IPS DF 6.9 (cell line): ENCODE results near the gene MRFAP1.
"Not testable (repeated sequence)": the region's sequence is repeated elsewhere in the genome, so short reads cannot be mapped to it uniquely, and the experiment has no call there.

ENCODE experiments used
- DNase-seq: peaks from one replicate; pipeline ENCODE4 v3.0.0-alpha.2; 2013; ENCODE audit warnings: low read depth, low spot score
- H3K27ac ChIP-seq: one replicate; pipeline ENCODE4 v1.5.1; 2013; ENCODE audit warnings: low read length, control low read depth
- H3K27me3 ChIP-seq: 2 replicates; pipeline ENCODE4 v1.6.1; 2013; ENCODE audit warnings: mild to moderate bottlenecking, low read length; ENCODE audit not compliant: control insufficient read depth, insufficient read depth
- H3K36me3 ChIP-seq: 2 replicates; pipeline ENCODE4 v1.6.1; 2013; ENCODE audit warnings: low read length; ENCODE audit not compliant: control insufficient read depth, insufficient read depth
- H3K4me1 ChIP-seq: 2 replicates; pipeline ENCODE4 v1.6.1; 2013; ENCODE audit warnings: low read length; ENCODE audit not compliant: control insufficient read depth, insufficient read depth
- H3K4me3 ChIP-seq: 2 replicates; pipeline ENCODE4 v1.5.1; 2013; ENCODE audit warnings: mild to moderate bottlenecking, low read length
- H3K9me3 ChIP-seq: 2 replicates; pipeline ENCODE4 v1.6.1; 2013; ENCODE audit warnings: low read length, inconsistent platforms; ENCODE audit not compliant: control insufficient read depth, insufficient read depth
- WGBS: extraction: QIAGEN DNeasy Blood & Tissue Kit; methylation state at CpG from one replicate; pipeline ENCODE4 v1.1.7; 2013; ENCODE audit warnings: mixed read lengths, missing lambda C conversion rate; ENCODE audit not compliant: insufficient read length, insufficient coverage; 5-methylcytosine and 5-hydroxymethylcytosine counted together

The MRFAP1 gene

GRCh38 chr4:6639137-6639680 is 1.3 kb upstream of the MRFAP1 start:
- H3K9me3 ChIP-seq: no peaks in the 10 kb centered on the region
- no peak for DNase-seq
- WGBS: no CpG with 5 or more reads among the region's 14 CpGs
- no peak overlapping the region for H3K4me3 ChIP-seq
- no peaks in the 10 kb centered on the region for H3K27me3 ChIP-seq
- peaks cover 3% of the 10 kb centered on the region; the same call in 1 of the 2 replicates for H3K36me3 ChIP-seq
- H3K27ac ChIP-seq: no peak overlapping the region
- peaks cover 2% of the 10 kb centered on the region; the same call in 1 of the 2 replicates for H3K4me1 ChIP-seq

DNA sequence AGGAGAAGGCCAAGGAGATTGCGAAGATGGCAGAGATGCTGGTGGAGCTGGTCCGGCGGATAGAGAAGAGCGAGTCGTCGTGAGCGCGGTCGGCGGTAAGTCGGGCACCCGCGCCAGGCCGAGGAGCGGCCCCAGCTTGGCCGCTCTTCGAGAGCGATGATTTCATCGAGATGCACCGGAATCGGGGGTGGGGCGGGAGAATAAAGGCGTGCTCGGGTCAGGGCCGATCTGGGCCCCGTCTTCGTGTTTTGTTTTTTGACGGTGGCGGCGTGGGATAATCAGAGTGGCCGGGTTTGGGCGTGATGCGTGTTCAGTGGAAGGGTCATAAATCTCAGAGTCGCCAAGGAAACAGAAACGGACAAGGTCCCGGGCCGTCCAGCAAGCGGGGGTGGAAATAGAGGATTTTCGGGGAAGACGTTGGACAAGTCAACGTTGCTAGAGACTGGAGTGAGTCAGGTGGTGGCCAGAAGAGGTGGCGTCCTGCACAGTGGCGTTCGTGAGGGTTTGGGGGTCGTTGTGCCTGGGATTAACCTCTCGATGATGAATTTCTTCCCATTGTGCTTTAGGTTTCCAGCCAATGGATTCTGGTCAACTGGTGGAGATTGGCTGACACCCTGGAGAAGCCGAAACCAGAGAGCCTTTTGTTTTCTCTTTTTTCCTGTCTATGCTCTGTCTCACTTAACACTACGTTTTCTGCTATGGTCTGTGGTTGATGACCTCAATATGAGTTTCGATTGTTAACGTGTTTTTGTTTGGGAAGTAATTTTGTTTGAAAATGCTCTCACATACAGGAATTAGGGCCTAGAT is 882 bp downstream of the MRFAP1 start:
- WGBS: no CpG with 5 or more reads among the region's 50 CpGs
- DNase-seq: no peak

DNA sequence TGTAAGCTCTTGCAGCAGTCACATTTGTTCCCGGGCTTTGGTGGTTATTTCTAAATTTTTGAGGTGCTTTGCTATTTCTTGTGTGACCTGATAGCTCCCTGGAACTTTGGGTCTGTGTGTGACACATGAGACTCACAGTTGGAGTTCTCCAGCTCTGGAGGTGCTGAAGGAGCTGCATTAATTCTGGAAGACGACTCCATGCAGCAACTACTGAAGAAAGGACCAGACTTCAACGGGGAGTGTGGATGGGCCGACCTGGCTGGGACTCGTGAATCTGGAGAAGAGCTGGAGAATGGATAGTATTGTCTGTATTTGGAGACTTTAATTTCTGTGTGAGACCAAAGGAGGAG is 1.5 kb downstream of the MRFAP1 start:
- DNase-seq: no peak
- H3K36me3 ChIP-seq: peaks cover 3% of the 10 kb centered on the region; the same call in 1 of the 2 replicates
- no peaks in the 10 kb centered on the region for H3K9me3 ChIP-seq
- WGBS: no CpG with 5 or more reads among the region's 5 CpGs
- no peaks in the 10 kb centered on the region for H3K27me3 ChIP-seq
- H3K27ac ChIP-seq: no peak overlapping the region
- peak overlapping the region; percentile 81; the same call in 1 of the 2 replicates for H3K4me3 ChIP-seq
- H3K4me1 ChIP-seq: peaks cover 2% of the 10 kb centered on the region; the same call in 1 of the 2 replicates

More for the DNA sequence above, 882 bp downstream of the MRFAP1 start:
- H3K4me1 ChIP-seq: peaks cover 2% of the 10 kb centered on the region; the same call in 1 of the 2 replicates
- no peaks in the 10 kb centered on the region for H3K9me3 ChIP-seq
- no peak overlapping the region for H3K27ac ChIP-seq
- peak overlapping the region; percentile 81 for H3K4me3 ChIP-seq
- H3K27me3 ChIP-seq: no peaks in the 10 kb centered on the region
- peaks cover 3% of the 10 kb centered on the region; the same call in 1 of the 2 replicates for H3K36me3 ChIP-seq

GRCh38 chr4:6643141-6643847 is 2.8 kb downstream of the MRFAP1 start:
- H3K36me3 ChIP-seq: peaks cover 3% of the 10 kb centered on the region; the same call in 1 of the 2 replicates
- no peak overlapping the region for H3K4me3 ChIP-seq
- no peak overlapping the region for H3K27ac ChIP-seq
- no peaks in the 10 kb centered on the region for H3K27me3 ChIP-seq
- peaks cover 2% of the 10 kb centered on the region; the same call in 1 of the 2 replicates for H3K4me1 ChIP-seq
- WGBS: no CpG with 5 or more reads among the region's 8 CpGs
- H3K9me3 ChIP-seq: no peaks in the 10 kb centered on the region
- DNase-seq: no peak

DNA sequence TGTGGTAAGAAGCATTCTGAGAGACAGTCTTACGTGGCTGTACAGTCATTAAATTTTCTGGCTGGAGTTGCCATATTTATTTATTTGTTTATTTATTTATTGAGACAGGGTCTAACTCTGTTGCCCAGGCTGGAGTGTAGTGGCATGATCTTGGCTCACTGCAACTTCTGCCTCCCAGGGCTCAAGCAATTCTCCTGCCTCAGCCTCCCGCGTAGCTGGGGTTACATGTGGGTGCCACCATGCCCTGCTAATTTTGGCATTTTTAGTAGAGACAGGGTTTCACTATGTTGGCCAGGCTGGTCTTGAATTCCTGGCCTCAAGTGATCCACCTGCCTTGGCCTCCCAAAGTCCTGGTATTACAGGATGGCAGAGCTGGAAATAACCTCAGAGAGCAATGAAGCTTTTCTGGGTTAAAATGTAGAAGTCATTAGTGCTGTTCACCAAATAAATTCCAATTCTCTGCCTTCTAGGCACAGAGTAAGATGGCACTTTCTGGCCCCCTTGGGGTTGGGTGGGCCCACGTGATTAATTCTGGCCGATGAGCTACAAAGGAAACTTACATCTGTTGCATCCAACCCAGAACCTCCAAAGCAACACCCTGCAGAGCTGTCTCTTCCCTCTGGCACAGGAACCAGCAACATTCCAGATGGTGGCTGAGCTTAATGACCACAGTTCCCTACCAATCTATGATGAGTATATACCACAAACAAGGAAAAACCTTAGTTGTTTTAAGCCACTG is 4.5 kb downstream of the MRFAP1 start:
- Histone ChIP-seq H3K27ac (no peak overlapping the region), H3K4me1 (peaks cover 2% of the 10 kb centered on the region; the same call in 1 of the 2 replicates), H3K4me3 (no peak overlapping the region), H3K9me3 (no peaks in the 10 kb centered on the region), H3K27me3 (no peaks in the 10 kb centered on the region), H3K36me3 (peaks cover 3% of the 10 kb centered on the region; the same call in 1 of the 2 replicates)
- DNase-seq: no peak
- no CpG with 5 or more reads among the region's 5 CpGs for WGBS

GRCh38 chr4:6647169-6647568 is 6.7 kb downstream of the MRFAP1 start:
- no peak for DNase-seq
- Histone ChIP-seq H3K4me3 (no peak overlapping the region), H3K9me3 (peaks cover 1% of the 10 kb centered on the region; the same call in 1 of the 2 replicates), H3K4me1 (no peaks in the 10 kb centered on the region), H3K27me3 (no peaks in the 10 kb centered on the region), H3K27ac (no peak overlapping the region), H3K36me3 (peaks cover 3% of the 10 kb centered on the region; the same call in 1 of the 2 replicates)
- WGBS: no CpG with 5 or more reads among the region's 5 CpGs

- H3K27ac ChIP-seq: no peak overlapping the region
- no CpG with 5 or more reads among the region's 6 CpGs for WGBS
- no peaks in the 10 kb centered on the region for H3K36me3 ChIP-seq
- H3K9me3 ChIP-seq: peaks cover 1% of the 10 kb centered on the region; the same call in 1 of the 2 replicates
- H3K4me1 ChIP-seq: no peaks in the 10 kb centered on the region
- no peak for DNase-seq
- no peak overlapping the region for H3K4me3 ChIP-seq
- no peaks in the 10 kb centered on the region for H3K27me3 ChIP-seq
Observed at GRCh38 chr4:6647582-6648230, 7.2 kb downstream of the MRFAP1 start.

GRCh38 chr4:6649216-6649615 is 8.7 kb downstream of the MRFAP1 start:
- no peaks in the 10 kb centered on the region for H3K27me3 ChIP-seq

DNA sequence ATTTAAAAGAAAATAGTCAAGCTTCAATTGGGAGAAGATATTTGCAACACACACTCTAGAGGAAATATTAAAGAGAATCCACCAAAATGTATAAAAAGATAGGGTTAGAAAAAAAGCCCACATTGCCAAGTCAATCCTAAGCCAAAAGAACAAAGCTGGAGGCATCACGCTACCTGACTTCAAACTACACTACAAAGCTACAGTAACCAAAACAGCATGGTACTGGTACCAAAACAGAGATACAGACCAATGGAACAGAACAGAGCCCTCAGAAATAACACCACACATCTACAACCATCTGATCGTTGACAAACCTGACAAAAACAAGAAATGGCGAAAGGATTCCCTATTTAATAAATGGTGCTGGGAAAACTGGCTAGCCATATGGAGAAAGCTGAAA is 13.7 kb downstream of the MRFAP1 start:
- not testable (repeated sequence) for H3K36me3 ChIP-seq, DNase-seq, H3K27me3 ChIP-seq, H3K4me1 ChIP-seq, H3K9me3 ChIP-seq, H3K27ac ChIP-seq, H3K4me3 ChIP-seq
- no CpG with 5 or more reads among the region's 3 CpGs for WGBS

More at GRCh38 chr4:6649216-6649615, 8.7 kb downstream of the MRFAP1 start:
- Histone ChIP-seq H3K9me3 (peaks cover 1% of the 10 kb centered on the region; the same call in 1 of the 2 replicates), H3K36me3 (no peaks in the 10 kb centered on the region), H3K27ac (no peak overlapping the region), H3K4me3 (no peak overlapping the region), H3K4me1 (no peaks in the 10 kb centered on the region)
- no CpG with 5 or more reads among the region's 8 CpGs for WGBS
- DNase-seq: no peak
